Measurements from ENCODE around the gene ZC3H7B.

DNA sequence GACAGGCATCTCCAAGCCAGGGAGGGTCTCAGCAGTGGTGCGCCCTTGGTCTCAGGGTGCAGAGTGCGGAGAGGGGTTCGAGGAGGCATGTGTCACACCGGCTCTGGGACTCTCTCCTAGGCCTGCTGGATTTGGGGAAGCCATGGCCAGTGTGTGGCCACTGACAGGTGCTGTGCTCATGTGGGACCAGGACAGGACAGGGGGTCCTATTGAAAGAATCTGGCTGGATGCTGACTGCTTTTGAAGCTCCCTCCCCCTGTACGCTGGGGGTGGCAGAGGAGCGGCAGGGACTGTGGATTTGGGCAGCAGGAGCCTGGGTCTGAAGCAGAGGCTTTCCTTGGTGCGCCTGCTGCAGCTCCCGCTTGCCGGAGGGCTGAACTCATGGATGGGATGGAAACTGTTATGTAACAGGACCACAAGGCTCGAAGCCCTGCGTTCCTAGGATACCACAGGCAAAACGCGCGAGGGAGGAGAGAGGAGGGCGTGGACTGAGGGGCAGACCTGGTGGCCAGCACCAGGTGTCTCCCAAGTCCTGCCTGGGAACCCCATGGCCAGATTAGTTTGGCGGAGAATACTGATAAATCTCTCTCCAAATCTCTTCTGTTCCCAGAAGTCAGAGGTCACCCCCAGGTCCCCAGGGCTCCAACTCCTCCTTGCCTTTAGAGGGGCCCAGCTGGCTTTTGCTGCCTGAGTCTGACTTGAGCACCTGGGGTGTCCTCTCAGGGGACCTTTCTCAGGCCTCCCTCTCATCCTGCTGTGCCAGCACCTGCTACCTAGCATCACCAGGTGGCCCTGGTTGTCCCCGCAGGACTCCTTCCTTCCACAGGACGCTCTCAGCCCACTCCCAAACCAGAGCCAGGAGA, 66.6 kb downstream of the ZC3H7B start:
- TF ChIP-seq, protein P1, sequence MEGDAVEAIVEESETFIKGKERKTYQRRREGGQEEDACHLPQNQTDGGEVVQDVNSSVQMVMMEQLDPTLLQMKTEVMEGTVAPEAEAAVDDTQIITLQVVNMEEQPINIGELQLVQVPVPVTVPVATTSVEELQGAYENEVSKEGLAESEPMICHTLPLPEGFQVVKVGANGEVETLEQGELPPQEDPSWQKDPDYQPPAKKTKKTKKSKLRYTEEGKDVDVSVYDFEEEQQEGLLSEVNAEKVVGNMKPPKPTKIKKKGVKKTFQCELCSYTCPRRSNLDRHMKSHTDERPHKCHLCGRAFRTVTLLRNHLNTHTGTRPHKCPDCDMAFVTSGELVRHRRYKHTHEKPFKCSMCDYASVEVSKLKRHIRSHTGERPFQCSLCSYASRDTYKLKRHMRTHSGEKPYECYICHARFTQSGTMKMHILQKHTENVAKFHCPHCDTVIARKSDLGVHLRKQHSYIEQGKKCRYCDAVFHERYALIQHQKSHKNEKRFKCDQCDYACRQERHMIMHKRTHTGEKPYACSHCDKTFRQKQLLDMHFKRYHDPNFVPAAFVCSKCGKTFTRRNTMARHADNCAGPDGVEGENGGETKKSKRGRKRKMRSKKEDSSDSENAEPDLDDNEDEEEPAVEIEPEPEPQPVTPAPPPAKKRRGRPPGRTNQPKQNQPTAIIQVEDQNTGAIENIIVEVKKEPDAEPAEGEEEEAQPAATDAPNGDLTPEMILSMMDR (conservative IDR thresholded peaks at IDR 0.05; ENCODE audit: low read depth, low read length): no peak
- TF ChIP-seq EZH2 (IDR thresholded peaks at IDR 0.05; ENCODE audit: low read length, unreplicated experiment): no peak
